HFFc6 (cell line): ENCODE data around the gene AOX1. TPM values are rescaled to one million over a fixed set of nuclear protein-coding genes. Genes with fewer than 3 reads are reported as not detected.

ENCODE experiments used
- DNase-seq: peaks from one replicate; pipeline ENCODE4 v3.0.0-alpha.2; 2018
- H3K27ac Mint-ChIP-seq: 2 replicates; pipeline ENCODE4 v1.8.0; 2020; ENCODE audit warnings: mild to moderate bottlenecking, mixed read lengths
- H3K27me3 Mint-ChIP-seq: 2 replicates; pipeline ENCODE4 v1.8.0; 2021; ENCODE audit warnings: mild to moderate bottlenecking, moderate library complexity, mixed read lengths; ENCODE audit not compliant: insufficient read depth
- H3K36me3 Mint-ChIP-seq: 2 replicates; pipeline ENCODE4 v1.8.0; 2021; ENCODE audit warnings: low read depth, mixed read lengths
- H3K4me1 Mint-ChIP-seq: 2 replicates; pipeline ENCODE4 v1.8.0; 2020; ENCODE audit warnings: low read depth, mixed read lengths
- H3K4me3 Mint-ChIP-seq: 2 replicates; pipeline ENCODE4 v1.8.0; 2020; ENCODE audit warnings: mild to moderate bottlenecking, moderate library complexity, mixed read lengths
- H3K9me3 Mint-ChIP-seq: 2 replicates; pipeline ENCODE4 v1.8.0; 2020; ENCODE audit warnings: mild to moderate bottlenecking, mixed read lengths
- CTCF ChIP-seq: fragments of 200-600 bp; sonication (generic); IDR thresholded peaks from 2 replicates; pipeline ENCODE4 v1.5.0; 2021; ENCODE audit warnings: antibody characterized with exemption, mild to moderate bottlenecking
- total RNA-seq, 6 experiments: library from RNA; stranded (reverse); fragmentation: NEBNext Ultra II Directional; extraction: Animal tissue kit (Norgen Biotek cat#: 25700); gene quantifications; 2 replicates in 1 of 6; 3 replicates in 5 of 6; pipeline ENCODE4 v1.2.3, GENCODE V29; 2021

Gene AOX1
- total RNA-seq, 6 experiments from 2014 or later = 46.7 to 71.7 (median 62.1) TPM

- no peaks in the 10 kb centered on the region for H3K27me3 Mint-ChIP-seq
- no peak for DNase-seq
- H3K4me3 Mint-ChIP-seq = peak overlapping the region; percentile 85
- no peaks in the 10 kb centered on the region for H3K9me3 Mint-ChIP-seq
- peaks cover 27% of the 10 kb centered on the region for H3K36me3 Mint-ChIP-seq
- TF ChIP-seq CTCF = no peak
- H3K4me1 Mint-ChIP-seq = peaks cover 78% of the 10 kb centered on the region
- peak overlapping the region; percentile 93 for H3K27ac Mint-ChIP-seq
Measured at GRCh38 chr2:200617156-200618053, 31.6 kb downstream of the AOX1 start.

- Mint-ChIP-seq H3K4me1 (peaks cover 78% of the 10 kb centered on the region), H3K4me3 (no peak overlapping the region), H3K27me3 (no peaks in the 10 kb centered on the region), H3K36me3 (peaks cover 27% of the 10 kb centered on the region), H3K27ac (peak overlapping the region; percentile 93), H3K9me3 (no peaks in the 10 kb centered on the region)
- TF ChIP-seq CTCF = no peak
- DNase-seq = no peak
Measured at GRCh38 chr2:200618054-200618419, 32.2 kb downstream of the AOX1 start.

GRCh38 chr2:200618590-200619021 is 32.8 kb downstream of the AOX1 start:
- no peak for DNase-seq
- H3K27me3 Mint-ChIP-seq = no peaks in the 10 kb centered on the region
- peaks cover 78% of the 10 kb centered on the region for H3K4me1 Mint-ChIP-seq
- peaks cover 30% of the 10 kb centered on the region for H3K36me3 Mint-ChIP-seq
- no peaks in the 10 kb centered on the region for H3K9me3 Mint-ChIP-seq
- TF ChIP-seq CTCF = peak; percentile 36; the same call in 1 of the 2 replicates
- H3K4me3 Mint-ChIP-seq = no peak overlapping the region
- H3K27ac Mint-ChIP-seq = peak overlapping the region; percentile 68

DNA sequence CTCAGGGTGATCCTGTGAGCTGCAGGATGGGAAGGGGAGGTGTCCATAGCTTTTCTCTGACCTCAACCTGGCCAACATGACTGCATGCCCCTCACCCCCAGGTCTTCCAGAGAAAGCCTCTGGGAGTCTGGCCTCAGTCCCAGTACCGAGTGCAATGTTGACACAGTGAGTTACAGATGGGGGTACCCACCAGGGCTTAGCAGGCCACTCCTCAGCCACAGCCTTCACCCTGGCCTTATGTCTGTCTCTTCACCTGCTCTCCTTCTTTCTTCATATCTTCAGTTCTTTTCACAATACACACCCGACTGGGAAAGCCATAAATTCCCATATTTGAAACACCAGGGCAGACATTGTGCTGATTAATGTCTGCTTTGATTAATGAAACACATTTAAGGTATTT is 33.5 kb downstream of the AOX1 start:
- peak overlapping the region; percentile 68 for H3K27ac Mint-ChIP-seq

More for the DNA sequence above, 33.5 kb downstream of the AOX1 start:
- no peak overlapping the region for H3K4me3 Mint-ChIP-seq
- H3K9me3 Mint-ChIP-seq = no peaks in the 10 kb centered on the region
- H3K4me1 Mint-ChIP-seq = peaks cover 78% of the 10 kb centered on the region
- H3K36me3 Mint-ChIP-seq = peaks cover 30% of the 10 kb centered on the region
- H3K27me3 Mint-ChIP-seq = no peaks in the 10 kb centered on the region; the same call in 1 of the 2 replicates
- no peak for TF ChIP-seq CTCF
- no peak for DNase-seq
